Left renal cortex interstitium (tissue), 4 donors: ENCODE measurements around the gene AP5Z1. TPM values are rescaled to one million over a fixed set of nuclear protein-coding genes. Genes with fewer than 3 reads are reported as not detected.

ENCODE experiments used
- DNase-seq, 4 donors: peaks; one replicate each; pipeline ENCODE4 v3.0.0-alpha.2; 2013; ENCODE audit warnings: low read depth in 4 of 4, low spot score in 2 of 4, missing footprints in 1 of 4
- polyA plus RNA-seq, 4 donors: library from polyadenylated mRNA; unstranded; fragments of 120-200 nt; gene quantifications; one replicate each; pipeline ENCODE4 v1.2.1, GENCODE V29; 2013; ENCODE audit not compliant: insufficient read length in 4 of 4

Gene AP5Z1, protein sequence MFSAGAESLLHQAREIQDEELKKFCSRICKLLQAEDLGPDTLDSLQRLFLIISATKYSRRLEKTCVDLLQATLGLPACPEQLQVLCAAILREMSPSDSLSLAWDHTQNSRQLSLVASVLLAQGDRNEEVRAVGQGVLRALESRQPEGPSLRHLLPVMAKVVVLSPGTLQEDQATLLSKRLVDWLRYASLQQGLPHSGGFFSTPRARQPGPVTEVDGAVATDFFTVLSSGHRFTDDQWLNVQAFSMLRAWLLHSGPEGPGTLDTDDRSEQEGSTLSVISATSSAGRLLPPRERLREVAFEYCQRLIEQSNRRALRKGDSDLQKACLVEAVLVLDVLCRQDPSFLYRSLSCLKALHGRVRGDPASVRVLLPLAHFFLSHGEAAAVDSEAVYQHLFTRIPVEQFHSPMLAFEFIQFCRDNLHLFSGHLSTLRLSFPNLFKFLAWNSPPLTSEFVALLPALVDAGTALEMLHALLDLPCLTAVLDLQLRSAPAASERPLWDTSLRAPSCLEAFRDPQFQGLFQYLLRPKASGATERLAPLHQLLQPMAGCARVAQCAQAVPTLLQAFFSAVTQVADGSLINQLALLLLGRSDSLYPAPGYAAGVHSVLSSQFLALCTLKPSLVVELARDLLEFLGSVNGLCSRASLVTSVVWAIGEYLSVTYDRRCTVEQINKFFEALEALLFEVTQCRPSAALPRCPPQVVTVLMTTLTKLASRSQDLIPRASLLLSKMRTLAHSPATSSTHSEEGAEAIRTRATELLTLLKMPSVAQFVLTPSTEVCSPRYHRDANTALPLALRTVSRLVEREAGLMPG
- polyA plus RNA-seq = 10 to 100 TPM; 16.8 to 35.1 (median 27.5) TPM

GRCh38 chr7:4775250-4775847, at the start of gene AP5Z1:
Gene AP5Z1 (plus strand): TSS chr7:4775623. CDS start chr7:4775716, 93 bp downstream.
- peak; percentile 83 to 92 (median 88) for DNase-seq

DNA sequence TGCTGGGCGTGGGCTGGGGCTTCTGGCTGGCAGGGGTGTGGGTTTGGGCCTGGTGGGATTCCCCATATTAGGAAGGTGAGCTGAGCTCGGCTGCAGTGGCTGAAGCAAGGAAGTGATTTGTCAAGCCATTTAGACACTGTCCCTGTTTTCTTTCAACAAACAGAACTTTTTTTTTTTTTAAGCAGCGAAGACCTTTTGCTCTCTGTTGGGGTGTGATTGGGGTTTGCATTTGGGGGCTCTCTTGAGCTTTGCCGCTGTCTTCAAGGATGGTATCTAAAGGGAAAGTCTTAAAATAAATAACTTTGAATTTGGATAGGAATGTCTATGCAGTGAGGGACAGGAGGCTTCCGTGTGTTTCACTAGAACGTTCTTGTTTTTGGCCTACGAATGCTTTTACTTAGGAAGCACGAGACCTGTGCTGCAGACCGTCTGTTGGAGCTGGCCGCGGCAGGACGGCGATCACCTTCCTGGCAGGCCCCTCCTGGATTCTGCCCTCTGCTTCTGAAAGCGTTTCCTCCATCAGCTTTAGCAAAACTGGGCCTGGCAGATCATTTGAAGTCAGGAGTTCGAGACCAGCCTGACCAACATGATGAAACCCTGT, 49.5 kb upstream of the AP5Z1 start:
- DNase-seq = no peak

- no peak for DNase-seq
Observed at GRCh38 chr7:4726566-4726965, 48.9 kb upstream of the AP5Z1 start.

DNA sequence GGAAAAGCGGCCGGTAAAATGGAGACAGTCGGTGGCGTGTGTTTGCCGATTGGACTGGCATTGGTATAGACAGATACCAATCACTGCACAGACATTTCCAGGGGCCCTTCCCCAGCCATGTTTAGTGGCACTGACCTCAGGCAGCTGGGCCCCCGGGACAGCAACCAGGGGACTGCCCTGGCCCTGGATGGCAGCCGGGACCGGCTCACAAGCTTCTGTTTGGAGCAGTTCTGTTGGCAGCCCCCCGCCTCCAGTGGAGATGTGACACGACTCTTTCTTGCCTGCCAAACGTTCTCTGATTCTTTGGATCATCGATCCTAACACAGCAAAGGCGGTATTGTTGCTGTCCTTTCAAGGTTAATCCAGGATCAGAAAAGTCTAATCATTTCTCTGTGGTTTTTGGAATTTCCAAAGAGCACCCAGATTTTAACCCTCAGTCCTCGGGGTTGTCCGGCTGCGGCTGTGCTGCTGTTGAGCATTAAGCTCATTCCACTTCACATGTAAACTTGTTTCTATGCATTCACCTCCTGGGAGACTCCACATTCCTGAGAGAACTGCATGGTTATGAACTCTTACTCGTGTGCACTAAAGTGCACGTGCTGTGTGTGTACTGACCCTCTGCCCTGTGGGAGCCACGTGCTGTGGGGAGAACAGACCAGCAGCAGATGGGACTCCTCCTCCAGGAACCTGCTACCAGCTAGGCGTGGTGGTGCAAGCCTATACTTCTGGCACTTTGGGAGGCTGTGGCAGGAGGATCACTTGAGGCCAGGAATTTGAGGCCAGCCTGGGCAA, 47.3 kb upstream of the AP5Z1 start:
- no peak for DNase-seq

DNA sequence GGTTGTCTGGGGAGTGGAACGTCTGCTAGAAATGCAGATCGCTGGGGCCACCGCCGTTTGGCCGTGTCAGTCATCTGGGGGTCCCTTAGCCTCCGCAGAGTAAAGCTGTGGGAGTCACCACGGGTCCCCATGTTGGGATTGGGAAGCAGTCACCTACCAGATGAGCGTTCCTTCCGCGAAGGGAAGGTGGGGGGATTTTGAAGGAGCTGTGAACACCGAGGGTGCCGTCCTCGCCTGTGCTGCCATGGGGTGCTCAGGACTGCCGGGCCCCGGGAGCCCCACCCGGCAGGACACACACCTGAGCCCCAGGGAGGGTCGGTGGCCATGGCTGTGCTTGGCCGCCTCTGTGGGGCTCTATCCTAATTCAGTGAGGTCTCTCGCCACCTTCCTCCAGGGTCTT, 46.2 kb upstream of the AP5Z1 start:
- no peak for DNase-seq

- no peak for DNase-seq
Observed at GRCh38 chr7:4730276-4730675, 45.1 kb upstream of the AP5Z1 start.

DNA sequence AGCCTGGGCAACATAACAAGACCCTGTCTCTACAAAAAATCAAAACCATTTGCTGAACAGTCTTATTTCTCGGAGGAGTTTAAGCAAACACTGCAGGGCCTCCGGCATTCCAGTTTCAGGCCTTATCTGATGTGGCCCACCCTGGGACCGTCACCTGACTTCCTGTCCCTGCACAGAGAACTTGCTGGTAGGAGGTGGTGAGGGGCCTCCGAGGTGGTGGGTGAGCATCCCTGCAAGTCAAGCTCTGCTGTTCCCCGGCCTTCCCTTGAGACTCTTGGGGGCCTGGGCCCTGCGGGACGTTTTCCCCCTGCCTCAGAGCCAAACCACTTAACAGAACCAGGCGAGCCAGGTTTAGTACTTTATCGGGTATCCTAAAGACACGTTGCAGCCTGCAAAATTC, 44.5 kb upstream of the AP5Z1 start:
- no peak for DNase-seq

DNA sequence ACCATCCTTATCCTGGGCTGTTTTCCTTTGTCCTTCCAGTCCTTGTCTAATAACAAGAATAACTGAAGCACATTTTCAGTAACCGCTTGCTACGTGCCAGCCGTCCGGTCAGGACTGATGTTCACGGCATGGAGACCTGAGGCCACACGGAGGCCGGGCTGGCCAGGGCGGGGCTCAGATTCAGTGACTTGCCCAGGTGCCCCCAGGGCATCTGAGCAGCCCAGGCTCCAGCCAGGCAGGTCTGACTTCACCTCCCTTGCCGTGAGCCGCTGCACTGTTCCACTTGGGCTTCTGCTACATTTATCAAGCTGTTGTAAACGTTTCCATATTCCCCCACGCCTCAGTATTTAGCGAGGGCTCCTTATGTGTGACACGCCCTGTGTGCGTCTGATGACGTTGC, 43.6 kb upstream of the AP5Z1 start:
- DNase-seq = no peak

GRCh38 chr7:4733936-4734528, 41.4 kb upstream of the AP5Z1 start:
- DNase-seq = no peak

- DNase-seq = no peak
Observed at GRCh38 chr7:4734587-4735345, 40.7 kb upstream of the AP5Z1 start.

- DNase-seq = no peak
Observed at GRCh38 chr7:4737300-4737699, 38.1 kb upstream of the AP5Z1 start.

DNA sequence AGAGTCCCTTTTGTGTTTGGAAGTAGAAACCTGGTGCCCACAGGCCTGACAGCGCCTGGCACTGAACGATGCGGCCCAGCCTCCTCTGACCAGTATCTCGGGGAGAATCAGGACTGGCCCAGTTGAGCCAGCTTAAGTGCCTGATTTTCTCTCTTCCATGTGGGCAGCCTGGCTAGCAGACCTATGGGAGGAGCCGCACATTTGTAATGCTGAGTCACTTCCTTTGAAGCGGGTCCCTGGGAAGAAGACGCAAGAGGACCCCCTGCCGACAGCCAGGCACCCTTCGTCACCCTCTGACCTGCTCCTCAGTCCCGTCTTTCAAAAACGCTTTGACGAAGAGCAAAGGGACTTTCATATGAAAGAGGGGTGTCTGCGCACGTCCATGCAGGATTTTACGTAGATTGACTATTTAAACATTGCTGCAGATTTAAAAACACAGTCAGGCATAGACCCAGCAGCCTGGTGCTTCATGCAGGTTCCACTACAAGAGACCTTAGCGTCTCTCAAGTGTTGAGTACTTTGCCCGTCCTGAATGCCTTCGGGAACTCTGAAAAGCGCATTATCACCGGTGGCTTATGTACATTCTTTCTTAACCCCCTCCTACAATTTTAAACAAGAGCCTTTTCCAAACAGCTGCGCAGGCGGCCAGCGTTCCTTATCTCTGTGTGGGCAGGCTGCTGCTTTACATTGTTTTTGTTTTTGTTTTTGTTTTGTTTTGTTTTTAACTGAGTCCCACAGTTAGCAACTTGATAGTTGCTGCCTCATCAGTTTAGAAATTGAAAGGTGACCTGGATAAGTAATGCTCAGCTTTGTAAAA, 36.5 kb upstream of the AP5Z1 start:
- DNase-seq = no peak

GRCh38 chr7:4739528-4739992, 35.9 kb upstream of the AP5Z1 start:
- DNase-seq = no peak

DNA sequence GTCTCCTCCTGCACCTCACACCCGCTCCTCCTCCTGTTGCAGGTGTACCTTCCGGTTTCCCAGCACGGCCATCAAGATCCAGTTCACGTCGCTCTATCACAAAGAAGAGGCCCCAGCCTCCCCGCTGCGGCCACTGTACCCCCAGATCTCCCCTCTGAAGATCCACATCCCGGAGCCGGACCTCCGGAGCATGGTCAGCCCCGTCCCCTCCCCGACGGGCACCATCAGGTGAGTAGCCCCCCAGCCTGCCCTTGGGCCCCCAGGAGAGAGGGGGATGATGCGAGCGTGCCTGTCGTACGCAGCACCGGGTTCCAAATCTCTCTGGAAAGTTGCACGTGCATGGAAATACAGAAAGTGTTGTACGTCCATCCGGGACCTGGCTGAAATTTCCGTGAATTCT, 34.6 kb upstream of the AP5Z1 start:
- DNase-seq = no peak

DNA sequence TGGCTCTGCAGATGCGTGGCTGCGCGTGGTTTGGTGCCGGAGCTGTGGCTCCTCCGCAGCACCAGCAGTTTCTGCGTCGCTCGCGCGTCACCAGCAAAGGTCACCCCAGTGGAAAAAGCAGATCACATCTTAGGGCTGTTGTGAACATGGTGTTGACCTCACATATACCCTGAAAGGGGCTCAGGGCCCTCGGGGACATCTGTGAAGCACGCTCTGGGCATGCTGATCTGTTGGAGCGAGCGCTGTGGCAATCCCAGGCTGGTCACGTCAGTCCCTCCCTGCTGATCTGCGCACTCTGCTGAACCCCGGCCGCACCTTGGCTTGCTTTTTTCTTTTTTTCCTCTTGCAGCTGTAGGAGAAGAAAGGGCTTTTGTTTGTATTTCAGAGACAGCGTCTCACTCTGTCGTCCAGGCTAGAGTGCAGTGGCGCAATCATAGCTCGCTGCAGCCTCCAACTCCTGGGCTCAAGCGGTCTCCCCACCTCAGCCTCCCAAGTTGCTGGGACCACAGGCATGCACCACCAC, 33.3 kb upstream of the AP5Z1 start:
- DNase-seq = no peak

DNA sequence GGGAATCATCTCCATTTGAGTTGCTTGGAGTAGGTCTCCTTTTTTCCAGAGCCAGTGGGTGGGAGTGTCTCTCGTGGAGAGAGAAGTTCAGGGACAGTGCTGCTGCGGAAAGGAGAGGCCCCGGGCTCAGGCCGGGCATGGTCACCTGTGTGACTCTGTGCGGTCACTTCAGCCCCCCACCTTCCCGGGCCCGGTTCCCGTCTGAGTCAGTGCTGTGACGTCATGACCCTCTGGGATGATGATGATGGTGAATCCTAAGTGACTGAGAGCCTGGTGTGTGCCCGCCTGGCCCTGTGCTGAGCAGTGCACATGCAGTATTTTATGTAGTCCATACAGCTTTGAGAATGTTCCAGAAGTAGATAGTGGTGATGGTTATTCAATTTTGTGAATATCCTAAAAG, 32.6 kb upstream of the AP5Z1 start:
- no peak for DNase-seq

DNA sequence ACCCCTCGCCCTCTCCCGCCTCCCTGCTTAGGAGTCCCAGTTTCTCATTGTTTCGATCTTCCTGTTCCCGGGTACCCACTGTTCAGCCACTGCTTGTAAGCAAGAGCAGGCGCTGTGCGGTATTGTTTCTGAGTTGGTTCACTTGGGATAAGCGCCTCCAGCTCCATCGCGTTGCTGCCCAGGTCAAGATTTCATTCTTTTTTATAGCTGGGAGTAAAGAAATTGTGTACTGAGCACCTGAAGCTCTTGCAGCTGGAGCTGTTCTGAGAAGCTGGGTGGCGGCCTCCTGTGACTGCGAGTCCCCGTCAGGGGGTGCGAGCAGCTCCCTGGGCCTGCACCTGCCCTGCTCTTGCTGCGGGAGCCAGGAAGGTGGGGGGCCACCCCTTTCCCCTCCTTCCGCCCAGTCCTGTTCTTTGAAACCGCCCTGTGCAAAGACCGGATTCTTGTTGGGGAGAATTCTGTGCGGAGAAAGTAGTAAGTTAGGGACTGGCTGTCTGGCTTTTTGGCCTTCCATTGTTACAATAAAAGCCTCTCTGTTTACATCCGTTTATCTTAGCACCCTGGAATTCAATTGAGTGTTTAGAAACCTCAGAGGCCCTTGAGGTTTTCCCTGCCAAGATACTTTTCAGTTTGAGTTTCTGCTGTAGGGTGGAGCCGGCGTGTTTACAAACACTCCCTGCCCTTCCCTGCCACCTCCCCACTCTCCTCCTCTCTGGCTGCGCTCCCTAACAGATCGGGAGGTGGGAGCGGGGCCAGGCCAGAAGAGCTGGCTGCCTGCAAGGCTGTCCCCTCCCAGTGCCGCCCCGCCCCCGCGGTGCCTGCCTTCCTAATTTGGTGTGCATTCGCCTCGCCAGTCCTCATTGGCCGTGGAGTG, 30.8 kb upstream of the AP5Z1 start:
- DNase-seq = peak in 3 of 4 donors; percentile 78 to 89 (median 86)
